ENCODE data around the gene NREP.

DNA sequence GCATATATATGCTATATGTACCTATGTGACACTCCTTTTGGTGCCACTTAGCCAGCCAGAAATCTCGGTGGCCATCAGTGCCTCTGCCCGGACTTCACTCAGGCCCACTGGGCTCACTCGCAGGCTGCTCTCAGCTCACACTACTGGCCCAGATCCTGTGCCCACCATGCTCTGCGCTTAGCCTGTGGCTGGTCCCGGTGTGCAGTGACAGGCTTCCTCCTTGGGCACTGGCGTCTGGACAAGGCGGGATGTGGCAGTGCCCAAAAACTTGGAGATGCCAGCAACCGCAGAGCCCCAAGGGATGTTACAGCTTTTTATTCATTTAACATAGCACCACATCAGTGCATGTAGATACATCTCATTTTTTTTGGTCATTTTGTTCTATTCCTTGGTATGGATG lies 77.4 kb downstream of the NREP start:
- TF ChIP-seq, protein P1, sequence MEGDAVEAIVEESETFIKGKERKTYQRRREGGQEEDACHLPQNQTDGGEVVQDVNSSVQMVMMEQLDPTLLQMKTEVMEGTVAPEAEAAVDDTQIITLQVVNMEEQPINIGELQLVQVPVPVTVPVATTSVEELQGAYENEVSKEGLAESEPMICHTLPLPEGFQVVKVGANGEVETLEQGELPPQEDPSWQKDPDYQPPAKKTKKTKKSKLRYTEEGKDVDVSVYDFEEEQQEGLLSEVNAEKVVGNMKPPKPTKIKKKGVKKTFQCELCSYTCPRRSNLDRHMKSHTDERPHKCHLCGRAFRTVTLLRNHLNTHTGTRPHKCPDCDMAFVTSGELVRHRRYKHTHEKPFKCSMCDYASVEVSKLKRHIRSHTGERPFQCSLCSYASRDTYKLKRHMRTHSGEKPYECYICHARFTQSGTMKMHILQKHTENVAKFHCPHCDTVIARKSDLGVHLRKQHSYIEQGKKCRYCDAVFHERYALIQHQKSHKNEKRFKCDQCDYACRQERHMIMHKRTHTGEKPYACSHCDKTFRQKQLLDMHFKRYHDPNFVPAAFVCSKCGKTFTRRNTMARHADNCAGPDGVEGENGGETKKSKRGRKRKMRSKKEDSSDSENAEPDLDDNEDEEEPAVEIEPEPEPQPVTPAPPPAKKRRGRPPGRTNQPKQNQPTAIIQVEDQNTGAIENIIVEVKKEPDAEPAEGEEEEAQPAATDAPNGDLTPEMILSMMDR (IDR thresholded peaks at IDR 0.05 in 8 of 11, conservative IDR thresholded peaks at IDR 0.05 in 3 of 11): no peak
- no peak for TF ChIP-seq POLR2A (IDR thresholded peaks at IDR 0.05)

All from spleen (tissue), 7 donors.